ENCODE results near the gene PIK3R1. TPM values are rescaled to one million over a fixed set of nuclear protein-coding genes. Genes with fewer than 3 reads are reported as not detected.

PIK3R1 gene
- total RNA-seq, 1 donor from 2014 or later = 137 TPM

GRCh38 chr5:68314465-68314864 is 98.9 kb downstream of the PIK3R1 start:
- no peaks in the 10 kb centered on the region for H3K36me3 ChIP-seq
- H3K9me3 ChIP-seq = no peaks in the 10 kb centered on the region
- no peak overlapping the region for H3K27ac ChIP-seq
- no peaks in the 10 kb centered on the region for H3K4me1 ChIP-seq
- TF ChIP-seq, protein P1, sequence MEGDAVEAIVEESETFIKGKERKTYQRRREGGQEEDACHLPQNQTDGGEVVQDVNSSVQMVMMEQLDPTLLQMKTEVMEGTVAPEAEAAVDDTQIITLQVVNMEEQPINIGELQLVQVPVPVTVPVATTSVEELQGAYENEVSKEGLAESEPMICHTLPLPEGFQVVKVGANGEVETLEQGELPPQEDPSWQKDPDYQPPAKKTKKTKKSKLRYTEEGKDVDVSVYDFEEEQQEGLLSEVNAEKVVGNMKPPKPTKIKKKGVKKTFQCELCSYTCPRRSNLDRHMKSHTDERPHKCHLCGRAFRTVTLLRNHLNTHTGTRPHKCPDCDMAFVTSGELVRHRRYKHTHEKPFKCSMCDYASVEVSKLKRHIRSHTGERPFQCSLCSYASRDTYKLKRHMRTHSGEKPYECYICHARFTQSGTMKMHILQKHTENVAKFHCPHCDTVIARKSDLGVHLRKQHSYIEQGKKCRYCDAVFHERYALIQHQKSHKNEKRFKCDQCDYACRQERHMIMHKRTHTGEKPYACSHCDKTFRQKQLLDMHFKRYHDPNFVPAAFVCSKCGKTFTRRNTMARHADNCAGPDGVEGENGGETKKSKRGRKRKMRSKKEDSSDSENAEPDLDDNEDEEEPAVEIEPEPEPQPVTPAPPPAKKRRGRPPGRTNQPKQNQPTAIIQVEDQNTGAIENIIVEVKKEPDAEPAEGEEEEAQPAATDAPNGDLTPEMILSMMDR (IDR thresholded peaks at IDR 0.05) = no peak
- intact Hi-C loops (cut with DNase I) = no loop called here
- H3K27me3 ChIP-seq = no peaks in the 10 kb centered on the region
- no peak for ATAC-seq
- H3K4me3 ChIP-seq = no peak overlapping the region
- DNase-seq = no peak

- no peaks in the 10 kb centered on the region for H3K36me3 ChIP-seq
- intact Hi-C loops (cut with DNase I) = no loop called here
- no peak overlapping the region for H3K27ac ChIP-seq
- no peaks in the 10 kb centered on the region for H3K4me1 ChIP-seq
- H3K4me3 ChIP-seq = no peak overlapping the region
- DNase-seq = no peak
- no peaks in the 10 kb centered on the region for H3K27me3 ChIP-seq
- peak; percentile 39 for ATAC-seq
- H3K9me3 ChIP-seq = no peaks in the 10 kb centered on the region
- TF ChIP-seq, protein P1 (IDR thresholded peaks at IDR 0.05) = no peak
Observed at GRCh38 chr5:68315679-68316271, 100.2 kb downstream of the PIK3R1 start.

- DNase-seq (no peak), ATAC-seq (no peak)
- H3K4me3 ChIP-seq = no peak overlapping the region
- H3K9me3 ChIP-seq = no peaks in the 10 kb centered on the region
- H3K27me3 ChIP-seq = no peaks in the 10 kb centered on the region
- intact Hi-C loops (cut with DNase I) = no loop called here
- H3K4me1 ChIP-seq = no peaks in the 10 kb centered on the region
- TF ChIP-seq, protein P1 (IDR thresholded peaks at IDR 0.05) = no peak
- no peak overlapping the region for H3K27ac ChIP-seq
- no peaks in the 10 kb centered on the region for H3K36me3 ChIP-seq
Observed at GRCh38 chr5:68316469-68316868, 100.9 kb downstream of the PIK3R1 start.

GRCh38 chr5:68317646-68318045 is 102.1 kb downstream of the PIK3R1 start:
- no peaks in the 10 kb centered on the region for H3K4me1 ChIP-seq
- TF ChIP-seq, protein P1 (IDR thresholded peaks at IDR 0.05) = no peak
- H3K9me3 ChIP-seq = no peaks in the 10 kb centered on the region
- DNase-seq (no peak), ATAC-seq (no peak)
- intact Hi-C loops (cut with DNase I) = no loop called here
- no peaks in the 10 kb centered on the region for H3K27me3 ChIP-seq
- no peak overlapping the region for H3K4me3 ChIP-seq
- H3K36me3 ChIP-seq = no peaks in the 10 kb centered on the region
- no peak overlapping the region for H3K27ac ChIP-seq

GRCh38 chr5:68318955-68319705 is 103.6 kb downstream of the PIK3R1 start:
- Histone ChIP-seq H3K27ac (no peak overlapping the region), H3K27me3 (no peaks in the 10 kb centered on the region), H3K4me3 (no peak overlapping the region), H3K36me3 (no peaks in the 10 kb centered on the region), H3K4me1 (no peaks in the 10 kb centered on the region), H3K9me3 (no peaks in the 10 kb centered on the region)
- intact Hi-C loops (cut with DNase I) = no loop called here
- TF ChIP-seq, protein P1 (IDR thresholded peaks at IDR 0.05) = no peak
- DNase-seq (no peak), ATAC-seq (no peak)

Data from upper lobe of right lung (tissue), 1 donor.